ENCODE measurements around the gene CARHSP1.
"Not testable (repeated sequence)": the region's sequence is repeated elsewhere in the genome, so short reads cannot be mapped to it uniquely, and the experiment has no call there.

The CARHSP1 gene

DNA sequence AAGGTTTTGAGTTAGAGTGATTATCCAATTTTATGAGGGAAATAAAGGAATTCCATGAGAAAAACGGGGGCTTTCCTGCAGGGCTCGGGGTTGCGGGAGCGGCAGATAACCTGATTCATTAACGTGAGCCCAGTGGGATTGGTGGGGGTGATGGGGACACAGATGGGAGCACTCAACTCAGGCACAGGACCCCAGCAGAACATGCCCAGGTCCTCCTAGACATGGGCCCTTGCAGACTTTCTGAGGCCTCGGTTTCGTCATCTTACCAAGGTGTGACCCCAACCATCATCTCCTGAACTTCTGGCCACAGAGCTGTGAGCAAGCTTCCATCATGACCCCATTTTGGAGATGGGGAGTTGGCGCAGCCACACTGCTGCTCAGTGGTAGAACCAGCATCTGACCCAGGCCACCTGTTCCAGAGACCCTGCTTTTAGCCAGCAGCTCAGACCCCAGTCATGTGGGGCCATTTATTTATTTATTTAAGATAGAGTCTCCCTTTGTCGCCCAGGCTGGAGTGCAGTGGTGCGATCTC is 22.3 kb downstream of the CARHSP1 start:
- Mint-ChIP-seq H3K27ac (no peak overlapping the region), H3K27me3 (ENCODE audit: low read depth, poor library complexity) (peaks cover 5% of the 10 kb centered on the region), H3K4me1 (peaks cover 62% of the 10 kb centered on the region), H3K9me3 (no peaks in the 10 kb centered on the region), H3K36me3 (ENCODE audit: low read depth) (peaks cover 49% of the 10 kb centered on the region), H3K4me3 (no peak overlapping the region)
- TF ChIP-seq, protein P1, sequence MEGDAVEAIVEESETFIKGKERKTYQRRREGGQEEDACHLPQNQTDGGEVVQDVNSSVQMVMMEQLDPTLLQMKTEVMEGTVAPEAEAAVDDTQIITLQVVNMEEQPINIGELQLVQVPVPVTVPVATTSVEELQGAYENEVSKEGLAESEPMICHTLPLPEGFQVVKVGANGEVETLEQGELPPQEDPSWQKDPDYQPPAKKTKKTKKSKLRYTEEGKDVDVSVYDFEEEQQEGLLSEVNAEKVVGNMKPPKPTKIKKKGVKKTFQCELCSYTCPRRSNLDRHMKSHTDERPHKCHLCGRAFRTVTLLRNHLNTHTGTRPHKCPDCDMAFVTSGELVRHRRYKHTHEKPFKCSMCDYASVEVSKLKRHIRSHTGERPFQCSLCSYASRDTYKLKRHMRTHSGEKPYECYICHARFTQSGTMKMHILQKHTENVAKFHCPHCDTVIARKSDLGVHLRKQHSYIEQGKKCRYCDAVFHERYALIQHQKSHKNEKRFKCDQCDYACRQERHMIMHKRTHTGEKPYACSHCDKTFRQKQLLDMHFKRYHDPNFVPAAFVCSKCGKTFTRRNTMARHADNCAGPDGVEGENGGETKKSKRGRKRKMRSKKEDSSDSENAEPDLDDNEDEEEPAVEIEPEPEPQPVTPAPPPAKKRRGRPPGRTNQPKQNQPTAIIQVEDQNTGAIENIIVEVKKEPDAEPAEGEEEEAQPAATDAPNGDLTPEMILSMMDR (IDR thresholded peaks at IDR 0.05), result no peak
- DNase-seq, result no peak

DNA sequence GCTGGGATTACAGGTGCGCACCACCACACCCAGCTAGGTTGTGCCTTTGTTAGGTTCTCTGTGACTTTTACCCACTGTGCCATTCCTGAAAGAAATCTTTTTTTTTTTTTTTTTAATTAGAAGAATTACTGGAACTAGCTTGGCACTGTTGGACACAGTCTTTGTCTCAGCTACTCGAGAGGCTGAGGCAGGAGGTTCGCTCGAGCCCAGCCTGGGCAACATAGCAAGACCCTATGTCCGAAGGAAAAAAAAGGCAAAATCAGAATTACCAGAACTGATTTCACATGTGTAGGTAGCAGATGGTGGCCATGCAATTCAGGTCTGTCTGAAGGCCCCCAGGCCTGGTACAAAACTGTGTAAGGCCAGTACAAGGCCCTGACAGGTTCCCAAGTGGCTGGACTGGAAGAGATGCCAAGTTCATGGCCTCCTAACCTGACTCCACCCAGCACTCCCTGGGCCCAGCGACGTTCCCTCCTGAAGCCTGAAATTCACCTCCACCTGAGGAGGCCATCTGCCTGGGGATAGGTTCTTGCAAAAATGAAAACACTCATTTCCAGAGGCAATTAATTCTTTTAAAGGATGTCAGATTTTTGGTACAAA is 23.0 kb downstream of the CARHSP1 start:
- no peak for DNase-seq
- peaks cover 61% of the 10 kb centered on the region for H3K4me1 Mint-ChIP-seq
- H3K36me3 Mint-ChIP-seq (ENCODE audit: low read depth), result peaks cover 45% of the 10 kb centered on the region
- H3K9me3 Mint-ChIP-seq, result no peaks in the 10 kb centered on the region
- no peak overlapping the region for H3K27ac Mint-ChIP-seq
- H3K27me3 Mint-ChIP-seq (ENCODE audit: low read depth, poor library complexity), result peaks cover 2% of the 10 kb centered on the region
- H3K4me3 Mint-ChIP-seq, result no peak overlapping the region
- TF ChIP-seq, protein P1 (IDR thresholded peaks at IDR 0.05), result no peak

DNA sequence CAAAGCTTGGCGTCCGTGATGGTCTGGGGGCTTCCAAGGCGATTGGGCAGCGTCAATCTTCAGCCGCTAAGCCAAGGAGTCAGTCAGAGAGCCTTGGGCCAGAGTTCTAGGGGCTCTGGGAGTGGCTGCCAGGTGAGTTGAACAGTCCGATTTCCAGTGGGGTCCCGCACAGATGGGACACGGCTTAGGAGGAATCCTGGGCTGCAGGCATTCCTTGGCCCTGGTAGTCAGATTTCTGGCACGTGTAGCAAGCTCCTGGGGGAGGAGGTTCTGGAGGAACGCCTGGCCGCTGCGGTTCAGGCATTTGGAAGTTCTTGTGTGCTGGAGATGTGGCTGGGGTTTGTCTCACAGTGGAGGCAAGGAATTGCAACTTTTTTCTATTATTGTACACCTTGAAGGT is 25.5 kb downstream of the CARHSP1 start:
- not testable (repeated sequence) for H3K27me3 Mint-ChIP-seq (ENCODE audit: low read depth, poor library complexity); DNase-seq; H3K9me3 Mint-ChIP-seq; H3K4me3 Mint-ChIP-seq; H3K27ac Mint-ChIP-seq
- Mint-ChIP-seq H3K4me1 (peaks cover 44% of the 10 kb centered on the region), H3K36me3 (ENCODE audit: low read depth) (peaks cover 36% of the 10 kb centered on the region)

DNA sequence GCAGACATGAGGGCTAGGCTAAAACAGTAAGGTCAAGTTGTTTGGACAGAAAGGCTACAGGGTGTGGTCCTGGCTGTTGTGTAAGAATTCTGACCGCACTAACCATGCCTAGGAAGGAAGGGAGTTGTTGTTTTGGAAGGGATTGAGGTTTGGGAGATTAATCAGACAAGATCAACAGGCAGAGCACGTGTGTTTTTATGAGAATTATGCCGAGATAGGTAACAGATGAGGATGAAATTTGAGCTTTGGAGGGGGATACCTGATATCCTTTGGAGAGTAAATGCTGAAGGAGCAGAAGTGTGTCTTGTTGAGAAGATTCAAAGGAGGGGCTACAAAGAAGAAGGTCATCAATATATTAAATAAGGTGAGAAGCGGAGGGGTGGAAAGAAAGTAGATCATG is 26.8 kb downstream of the CARHSP1 start:
- H3K27ac Mint-ChIP-seq, result peak overlapping the region; percentile 44
- H3K36me3 Mint-ChIP-seq (ENCODE audit: low read depth), result peaks cover 36% of the 10 kb centered on the region
- H3K9me3 Mint-ChIP-seq; H3K4me3 Mint-ChIP-seq; H3K27me3 Mint-ChIP-seq (ENCODE audit: low read depth, poor library complexity); DNase-seq: not testable (repeated sequence)
- peaks cover 36% of the 10 kb centered on the region for H3K4me1 Mint-ChIP-seq

DNA sequence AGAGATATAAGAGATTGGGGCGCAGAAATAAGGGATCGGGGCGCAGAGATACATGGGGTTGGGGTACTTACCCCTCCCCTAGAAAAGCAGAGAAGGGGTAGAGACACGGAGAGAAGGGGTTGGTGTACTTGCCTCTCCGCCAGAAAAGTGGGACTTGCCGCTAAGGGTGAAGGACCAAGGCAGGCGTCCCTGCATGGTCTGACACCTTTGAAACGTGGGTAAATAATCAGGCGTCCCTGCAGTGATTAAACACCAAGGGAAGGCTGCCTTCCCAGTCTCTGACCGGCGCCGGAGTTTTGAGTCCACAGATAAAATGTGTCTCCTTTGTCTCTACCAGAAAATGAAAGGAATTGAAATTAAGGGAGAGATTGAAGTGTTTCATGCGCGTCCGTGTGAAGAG is 31.2 kb downstream of the CARHSP1 start:
- H3K27me3 Mint-ChIP-seq (ENCODE audit: low read depth, poor library complexity); H3K9me3 Mint-ChIP-seq; H3K36me3 Mint-ChIP-seq (ENCODE audit: low read depth); H3K4me3 Mint-ChIP-seq; DNase-seq; H3K27ac Mint-ChIP-seq: not testable (repeated sequence)
- peaks cover 25% of the 10 kb centered on the region for H3K4me1 Mint-ChIP-seq

DNA sequence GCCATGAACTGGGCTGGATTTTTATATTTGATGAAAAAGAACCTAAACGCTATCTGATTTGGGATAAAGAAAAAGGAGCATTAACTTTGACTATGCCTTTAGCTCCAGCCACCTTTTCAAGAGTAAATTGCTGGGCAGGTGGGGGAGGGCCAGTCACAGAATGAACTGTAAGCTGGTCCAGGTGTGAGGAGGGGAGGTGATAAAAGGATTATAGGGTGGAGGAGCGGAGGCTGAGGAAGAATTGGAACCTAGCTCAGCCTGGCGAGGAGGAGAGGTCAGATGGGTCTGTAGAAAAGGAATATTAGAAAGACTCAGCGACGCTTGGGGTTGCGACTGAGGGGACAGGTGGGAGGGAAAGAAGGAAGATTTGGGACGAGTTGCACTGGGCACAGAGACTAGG is 32.0 kb downstream of the CARHSP1 start:
- not testable (repeated sequence) for DNase-seq; H3K27ac Mint-ChIP-seq; H3K4me3 Mint-ChIP-seq; H3K27me3 Mint-ChIP-seq (ENCODE audit: low read depth, poor library complexity); H3K9me3 Mint-ChIP-seq; H3K36me3 Mint-ChIP-seq (ENCODE audit: low read depth)
- peaks cover 25% of the 10 kb centered on the region for H3K4me1 Mint-ChIP-seq

DNA sequence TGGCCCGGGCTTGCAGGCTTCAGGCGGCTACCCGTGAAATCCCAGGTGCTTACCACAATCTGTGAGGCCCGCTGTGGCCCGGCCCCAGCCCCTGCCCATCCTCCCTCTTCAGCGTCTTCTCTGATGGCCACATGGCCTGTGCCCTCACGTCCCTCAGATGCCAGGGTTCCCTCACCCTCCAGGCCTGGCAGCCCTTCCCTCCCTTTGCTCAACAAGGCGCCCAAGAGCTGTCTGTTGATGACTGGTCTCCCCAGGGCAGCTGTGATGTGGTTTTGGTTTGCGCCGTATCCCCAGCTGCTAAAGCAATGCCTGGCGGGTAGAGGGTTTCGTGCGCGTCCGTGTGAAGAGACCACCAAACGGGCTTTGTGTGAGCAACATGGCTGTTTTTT is 36.1 kb downstream of the CARHSP1 start:
- Mint-ChIP-seq H3K36me3 (ENCODE audit: low read depth) (peaks cover 35% of the 10 kb centered on the region), H3K4me1 (peaks cover 27% of the 10 kb centered on the region), H3K4me3 (no peak overlapping the region), H3K9me3 (no peaks in the 10 kb centered on the region), H3K27ac (peak overlapping the region; percentile 83), H3K27me3 (ENCODE audit: low read depth, poor library complexity) (no peaks in the 10 kb centered on the region)
- no peak for DNase-seq
- TF ChIP-seq, protein P1 (IDR thresholded peaks at IDR 0.05), result no peak

Data from nephron progenitor cell (in vitro differentiated cells).